GM19463 (cell line): ENCODE data around the gene ARID5B.

Experiments
- ATAC-seq: cut with Tn5 transposase; IDR thresholded peaks from one replicate; pipeline ENCODE4 v1.9.1; 2021; ENCODE audit warnings: mild to moderate bottlenecking, moderate library complexity; ENCODE audit not compliant: unreplicated experiment

ARID5B gene

DNA sequence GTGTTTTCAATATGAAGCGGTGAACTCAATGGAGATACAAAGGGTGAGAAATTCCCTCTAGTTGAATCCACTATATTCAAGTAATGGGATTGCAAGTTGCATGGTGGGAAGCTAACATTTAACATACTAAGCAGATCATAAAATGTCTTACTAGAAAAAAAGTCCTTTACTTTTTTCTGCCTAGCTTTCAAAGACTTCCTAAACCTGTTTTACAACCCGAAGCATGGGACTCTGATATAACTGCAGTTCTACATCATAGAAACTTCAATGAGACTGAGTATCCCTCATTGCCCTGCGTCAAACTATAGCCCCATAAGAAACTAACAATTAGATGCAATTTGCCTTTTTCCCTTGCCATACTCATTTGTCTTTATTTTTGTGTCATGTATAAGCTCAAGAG is 187.3 kb downstream of the ARID5B start:
- ATAC-seq = no peak

- no peak for ATAC-seq
These were observed 191.0 kb downstream of the ARID5B start for GRCh38 chr10:62092301-62093030.

GRCh38 chr10:62093863-62094291 is 192.4 kb downstream of the ARID5B start:
- no peak for ATAC-seq

DNA sequence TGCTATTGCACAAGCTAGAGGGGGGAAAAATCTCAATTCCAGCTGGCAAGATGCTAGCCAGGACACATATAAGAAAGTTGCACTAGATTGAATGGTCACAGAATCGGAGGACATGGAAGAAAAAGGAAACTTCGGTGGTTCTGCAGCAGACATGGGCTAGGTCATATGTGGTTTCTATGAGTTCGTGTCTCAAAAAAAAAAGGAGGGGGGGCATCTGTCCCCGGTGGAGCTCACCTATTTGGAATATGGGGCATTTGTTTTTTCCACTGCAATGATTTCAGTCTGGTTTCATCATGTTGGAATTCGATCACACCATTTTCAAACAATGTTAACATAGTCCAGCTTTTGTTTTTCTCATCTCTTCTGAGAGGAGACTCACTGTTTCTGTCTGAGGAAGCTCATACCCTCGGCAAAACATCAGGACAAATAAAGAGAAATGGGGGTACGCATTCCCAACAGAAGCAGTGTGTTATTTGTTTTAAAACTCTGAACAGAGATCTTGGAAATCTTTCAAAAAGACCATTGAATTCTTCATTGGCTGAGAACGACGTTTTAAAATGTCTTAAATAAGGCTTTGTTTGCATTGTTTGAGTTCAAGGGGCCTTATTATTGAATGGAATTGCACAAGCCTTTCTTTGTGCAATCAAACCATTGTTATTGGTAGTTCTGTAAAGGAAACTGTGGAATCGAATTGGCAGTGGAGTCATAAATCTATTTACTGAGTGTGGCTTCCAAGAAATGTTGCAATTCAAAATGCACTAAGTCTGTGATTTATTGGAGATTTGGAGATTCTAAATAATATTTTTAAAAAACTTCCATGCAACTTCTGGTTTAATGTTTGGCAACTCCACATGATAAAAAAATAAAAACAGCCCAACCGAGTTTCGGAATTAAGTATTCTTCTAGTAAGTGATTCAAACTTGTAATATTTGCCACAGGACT is 194.0 kb downstream of the ARID5B start:
- ATAC-seq = no peak

DNA sequence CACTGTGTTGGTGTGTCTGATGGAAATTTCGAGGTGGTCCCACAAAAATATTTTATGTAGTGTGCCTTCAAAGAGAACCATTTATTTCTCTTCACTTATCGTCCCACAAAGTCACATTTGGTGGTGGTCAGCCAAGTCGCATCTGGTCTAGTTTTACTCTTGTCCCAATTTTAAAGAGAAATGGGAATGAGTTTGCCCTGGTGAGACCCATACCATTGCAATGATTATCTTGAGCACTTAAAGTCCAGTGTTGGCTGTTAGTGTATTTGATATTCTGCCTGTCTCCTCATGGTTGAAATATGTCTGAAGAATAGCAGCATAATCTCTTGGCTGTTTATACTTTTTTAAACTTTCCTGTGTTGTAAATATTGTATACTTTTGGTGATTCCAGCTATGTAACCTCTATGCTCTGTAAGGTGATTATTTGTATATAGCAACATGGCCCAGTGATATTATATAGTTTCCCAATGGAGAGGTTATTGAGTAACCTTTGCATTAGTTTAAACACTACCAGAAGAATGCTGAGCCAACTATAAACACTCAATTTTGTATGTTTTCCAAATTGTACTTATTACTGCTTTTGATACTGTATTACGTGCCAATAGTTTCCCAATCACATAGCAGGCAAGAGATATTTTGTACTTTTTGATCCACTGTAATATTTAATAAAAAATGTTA is 194.9 kb downstream of the ARID5B start:
- ATAC-seq = no peak

DNA sequence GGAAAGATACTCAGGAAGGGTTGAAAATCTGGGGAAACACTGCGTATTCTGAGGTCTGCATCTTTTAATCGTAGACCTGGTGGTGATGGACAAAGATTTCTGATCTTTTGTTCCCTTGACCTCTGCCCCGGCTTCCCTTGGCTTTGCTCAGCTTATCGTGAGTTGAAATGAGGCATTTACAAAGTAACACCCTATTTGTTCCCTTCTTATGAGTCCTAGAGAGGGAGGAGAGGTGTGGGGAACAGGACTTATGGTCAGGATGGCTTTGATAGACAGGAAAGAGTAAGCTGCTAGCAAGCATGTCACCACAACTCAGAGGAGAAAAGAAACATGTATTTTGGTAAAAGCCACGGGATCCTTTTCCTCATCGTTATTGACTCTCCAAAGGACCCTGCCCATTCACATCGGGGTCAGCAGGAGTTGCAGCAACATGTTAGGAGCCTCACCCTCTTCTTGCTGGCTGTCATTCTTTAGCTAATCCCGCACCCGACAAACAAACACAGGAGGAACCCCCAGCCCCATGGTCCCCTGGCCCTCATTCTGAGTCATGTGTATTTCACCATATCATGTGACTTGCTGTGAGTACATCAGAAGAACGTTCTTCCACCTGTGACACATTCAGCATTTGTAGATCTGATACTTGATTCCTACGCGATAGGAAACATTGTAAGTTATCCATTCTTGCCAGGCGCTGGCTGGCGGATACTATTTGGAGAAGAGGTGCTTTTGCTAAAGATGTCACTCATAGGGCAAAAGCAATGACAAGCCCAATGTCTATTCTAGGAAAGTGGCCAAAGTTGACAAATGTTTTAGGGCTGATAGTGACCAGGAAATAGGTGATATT is 197.0 kb downstream of the ARID5B start:
- ATAC-seq = no peak

DNA sequence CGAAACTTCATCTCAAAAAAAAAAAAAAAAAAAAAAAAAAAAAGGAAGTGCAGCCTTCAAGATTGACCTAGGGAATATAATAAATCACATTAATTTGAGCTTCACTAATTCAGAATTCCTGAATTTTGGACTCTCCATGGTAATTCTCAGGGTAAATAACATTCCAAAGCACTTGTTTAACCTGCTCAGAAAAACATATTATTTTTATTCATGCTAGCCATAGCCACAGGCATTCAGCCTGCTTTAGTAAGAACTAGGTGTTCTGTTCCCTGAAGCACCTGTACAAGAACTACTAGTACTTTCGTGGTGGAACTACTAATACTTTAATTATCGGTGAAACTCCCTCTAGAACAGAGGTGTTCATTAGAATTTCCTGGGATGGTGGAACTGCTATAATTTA is 197.8 kb downstream of the ARID5B start:
- ATAC-seq = no peak

- ATAC-seq = no peak
These were observed 202.4 kb downstream of the ARID5B start for GRCh38 chr10:62103857-62104256.

GRCh38 chr10:62106929-62107519 is 205.5 kb downstream of the ARID5B start:
- no peak for ATAC-seq

- no peak for ATAC-seq
These were observed 207.5 kb downstream of the ARID5B start for GRCh38 chr10:62108759-62109586.

GRCh38 chr10:62109587-62110293 is 208.2 kb downstream of the ARID5B start:
- ATAC-seq = peak; percentile 64

DNA sequence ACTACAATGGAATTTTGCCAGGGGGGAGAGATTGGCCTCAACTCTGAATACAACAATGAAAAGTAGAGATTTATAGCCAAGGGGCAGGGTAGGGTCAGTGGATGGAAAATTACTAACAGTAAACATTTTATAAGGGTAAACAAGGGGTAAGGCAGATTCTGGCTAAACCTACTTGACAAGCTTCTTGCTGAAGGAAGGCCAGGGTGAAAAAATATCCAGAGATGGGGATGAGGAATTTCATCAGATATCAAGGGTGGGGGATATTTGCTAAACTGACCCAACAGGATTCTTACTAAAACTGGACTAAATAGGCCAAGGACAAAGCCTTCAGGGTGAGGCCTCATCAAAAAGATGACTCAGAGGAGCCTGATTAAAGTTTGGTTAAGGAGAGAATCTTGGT is 210.8 kb downstream of the ARID5B start:
- ATAC-seq = no peak

DNA sequence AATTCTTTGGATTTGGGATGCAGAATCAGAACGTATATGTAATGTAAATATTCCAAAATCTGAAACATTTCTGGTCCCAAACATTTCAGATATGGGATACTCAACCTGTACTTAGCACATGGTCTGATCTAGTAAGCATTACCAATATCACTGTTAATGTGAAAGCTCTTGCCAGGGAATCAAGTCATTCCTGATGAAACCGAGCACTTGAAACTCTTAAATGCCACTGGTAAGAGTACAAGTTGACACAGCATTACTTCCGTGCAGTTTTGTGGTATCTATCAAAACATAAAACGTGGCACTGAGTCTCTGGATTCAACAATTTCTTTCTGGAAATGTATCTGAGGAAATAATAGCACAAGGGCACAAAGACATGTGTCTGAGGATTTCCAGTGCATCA is 211.5 kb downstream of the ARID5B start:
- ATAC-seq = no peak

DNA sequence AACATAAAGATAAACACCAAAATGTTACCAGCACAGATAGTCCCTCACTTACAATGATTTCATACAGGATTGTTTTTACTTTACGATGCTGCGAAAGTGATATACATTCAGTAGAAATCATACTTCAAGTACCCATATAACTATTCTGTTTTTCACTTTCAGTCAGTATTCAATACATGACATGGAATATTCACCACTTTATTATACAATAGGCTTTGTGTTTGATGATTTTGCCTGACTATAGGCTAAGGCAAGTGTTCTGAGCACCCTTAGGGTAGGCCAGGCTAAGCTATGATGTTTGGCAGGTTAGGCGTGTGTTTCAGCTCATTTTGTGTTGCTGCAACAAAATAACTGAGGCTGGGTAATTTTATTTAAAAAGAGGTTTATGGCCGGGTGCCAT is 212.2 kb downstream of the ARID5B start:
- no peak for ATAC-seq

- ATAC-seq = no peak
These were observed 213.8 kb downstream of the ARID5B start for GRCh38 chr10:62115321-62115720.

DNA sequence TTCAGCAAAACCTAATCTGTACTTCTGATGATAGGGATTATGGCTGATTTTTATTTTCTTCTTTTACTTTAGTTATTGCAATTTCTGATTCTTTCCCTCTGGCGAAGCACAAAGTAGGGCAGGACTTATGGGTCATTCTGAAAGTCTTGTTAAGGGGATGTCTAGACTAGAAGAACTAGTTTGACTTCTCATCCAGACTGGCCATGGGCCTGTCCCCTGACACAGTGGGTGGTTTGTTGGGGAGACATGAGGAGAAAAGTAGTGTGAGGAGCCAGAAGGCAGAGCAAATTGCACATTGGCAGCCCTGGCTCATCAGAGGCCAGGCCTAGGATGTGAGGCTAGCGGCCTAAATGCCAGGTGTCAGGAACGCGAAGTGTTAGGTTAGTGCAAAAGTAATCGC is 214.3 kb downstream of the ARID5B start:
- no peak for ATAC-seq

- ATAC-seq = no peak
These were observed 215.4 kb downstream of the ARID5B start for GRCh38 chr10:62116896-62117295.

DNA sequence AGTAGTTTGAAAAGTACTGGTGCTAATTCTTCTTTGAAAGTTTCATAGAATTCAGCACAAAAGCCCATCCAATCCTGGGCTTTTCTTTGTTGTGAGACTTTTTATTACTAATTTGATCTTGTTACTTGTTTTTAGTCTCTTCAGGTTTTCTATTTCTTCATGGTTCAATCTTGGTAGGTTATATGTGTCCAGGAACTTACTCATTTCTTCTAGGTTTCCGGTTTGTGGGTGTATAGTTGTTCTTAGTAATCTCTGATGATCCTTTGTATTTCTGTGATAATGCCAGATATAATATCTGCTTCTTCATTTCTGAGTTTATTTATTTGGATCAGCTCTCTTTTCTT is 219.7 kb downstream of the ARID5B start:
- ATAC-seq = no peak

DNA sequence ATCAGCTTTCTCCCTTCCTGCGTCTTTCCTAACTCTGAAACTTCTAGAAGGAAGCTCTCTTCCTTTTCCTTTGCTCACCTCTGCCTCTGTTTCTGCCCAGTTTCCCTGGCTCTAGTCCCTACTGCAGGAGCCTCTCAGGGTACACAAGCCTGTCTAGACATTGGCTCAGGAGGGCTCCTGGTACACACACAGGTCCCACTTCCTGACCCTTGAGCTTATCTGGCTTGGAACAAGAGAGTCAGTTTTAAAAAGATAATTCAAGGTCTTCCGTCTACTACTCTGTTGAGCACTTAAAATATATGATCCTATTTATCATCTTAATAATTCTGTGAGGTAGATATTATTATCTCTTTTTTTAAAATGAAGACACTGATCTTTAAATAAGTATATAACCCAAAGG is 226.5 kb downstream of the ARID5B start:
- no peak for ATAC-seq
